Measurements from ENCODE around the gene SAMD4B. TPM values are rescaled to one million over a fixed set of nuclear protein-coding genes. Genes with fewer than 3 reads are reported as not detected.

Gene SAMD4B
- total RNA-seq, 1 experiment from 2014 or later: 164 TPM

DNA sequence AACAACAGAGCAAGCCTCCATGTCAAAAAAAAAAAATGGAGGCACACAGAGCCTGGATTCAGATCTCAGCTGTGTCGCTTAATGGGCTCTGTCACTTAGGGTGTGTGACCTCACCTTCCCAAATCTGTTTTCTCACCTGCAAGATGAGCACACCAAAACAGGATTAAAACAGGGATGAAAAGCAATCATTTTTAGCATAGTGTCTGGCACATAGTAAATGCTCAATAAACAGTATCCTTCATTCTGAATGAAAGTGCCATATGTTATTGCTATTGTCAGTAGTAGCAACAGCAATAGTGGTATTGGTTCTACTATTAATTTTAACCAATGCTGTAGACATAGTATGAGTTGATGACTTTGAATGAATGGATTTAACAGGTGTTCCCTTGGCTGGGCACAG is 23.3 kb downstream of the SAMD4B start (continued):
- TF ChIP-seq, protein P1, sequence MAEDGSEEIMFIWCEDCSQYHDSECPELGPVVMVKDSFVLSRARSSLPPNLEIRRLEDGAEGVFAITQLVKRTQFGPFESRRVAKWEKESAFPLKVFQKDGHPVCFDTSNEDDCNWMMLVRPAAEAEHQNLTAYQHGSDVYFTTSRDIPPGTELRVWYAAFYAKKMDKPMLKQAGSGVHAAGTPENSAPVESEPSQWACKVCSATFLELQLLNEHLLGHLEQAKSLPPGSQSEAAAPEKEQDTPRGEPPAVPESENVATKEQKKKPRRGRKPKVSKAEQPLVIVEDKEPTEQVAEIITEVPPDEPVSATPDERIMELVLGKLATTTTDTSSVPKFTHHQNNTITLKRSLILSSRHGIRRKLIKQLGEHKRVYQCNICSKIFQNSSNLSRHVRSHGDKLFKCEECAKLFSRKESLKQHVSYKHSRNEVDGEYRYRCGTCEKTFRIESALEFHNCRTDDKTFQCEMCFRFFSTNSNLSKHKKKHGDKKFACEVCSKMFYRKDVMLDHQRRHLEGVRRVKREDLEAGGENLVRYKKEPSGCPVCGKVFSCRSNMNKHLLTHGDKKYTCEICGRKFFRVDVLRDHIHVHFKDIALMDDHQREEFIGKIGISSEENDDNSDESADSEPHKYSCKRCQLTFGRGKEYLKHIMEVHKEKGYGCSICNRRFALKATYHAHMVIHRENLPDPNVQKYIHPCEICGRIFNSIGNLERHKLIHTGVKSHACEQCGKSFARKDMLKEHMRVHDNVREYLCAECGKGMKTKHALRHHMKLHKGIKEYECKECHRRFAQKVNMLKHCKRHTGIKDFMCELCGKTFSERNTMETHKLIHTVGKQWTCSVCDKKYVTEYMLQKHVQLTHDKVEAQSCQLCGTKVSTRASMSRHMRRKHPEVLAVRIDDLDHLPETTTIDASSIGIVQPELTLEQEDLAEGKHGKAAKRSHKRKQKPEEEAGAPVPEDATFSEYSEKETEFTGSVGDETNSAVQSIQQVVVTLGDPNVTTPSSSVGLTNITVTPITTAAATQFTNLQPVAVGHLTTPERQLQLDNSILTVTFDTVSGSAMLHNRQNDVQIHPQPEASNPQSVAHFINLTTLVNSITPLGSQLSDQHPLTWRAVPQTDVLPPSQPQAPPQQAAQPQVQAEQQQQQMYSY (CRISPR knock-in tag; IDR thresholded peaks at IDR 0.05): no peak
- TF ChIP-seq JUN (CRISPR knock-in tag; IDR thresholded peaks at IDR 0.05) (no peak), MAX (CRISPR knock-in tag; IDR thresholded peaks at IDR 0.05) (no peak), KAT7 (CRISPR knock-in tag; IDR thresholded peaks at IDR 0.05; ENCODE audit: borderline replicate concordance) (no peak), TEAD4 (CRISPR knock-in tag; IDR thresholded peaks at IDR 0.05) (no peak), NFATC4 (CRISPR knock-in tag; IDR thresholded peaks at IDR 0.05) (no peak), E2F4 (CRISPR knock-in tag; IDR thresholded peaks at IDR 0.05; ENCODE audit: borderline replicate concordance, low read depth) (no peak)
- TF ChIP-seq, protein P2, sequence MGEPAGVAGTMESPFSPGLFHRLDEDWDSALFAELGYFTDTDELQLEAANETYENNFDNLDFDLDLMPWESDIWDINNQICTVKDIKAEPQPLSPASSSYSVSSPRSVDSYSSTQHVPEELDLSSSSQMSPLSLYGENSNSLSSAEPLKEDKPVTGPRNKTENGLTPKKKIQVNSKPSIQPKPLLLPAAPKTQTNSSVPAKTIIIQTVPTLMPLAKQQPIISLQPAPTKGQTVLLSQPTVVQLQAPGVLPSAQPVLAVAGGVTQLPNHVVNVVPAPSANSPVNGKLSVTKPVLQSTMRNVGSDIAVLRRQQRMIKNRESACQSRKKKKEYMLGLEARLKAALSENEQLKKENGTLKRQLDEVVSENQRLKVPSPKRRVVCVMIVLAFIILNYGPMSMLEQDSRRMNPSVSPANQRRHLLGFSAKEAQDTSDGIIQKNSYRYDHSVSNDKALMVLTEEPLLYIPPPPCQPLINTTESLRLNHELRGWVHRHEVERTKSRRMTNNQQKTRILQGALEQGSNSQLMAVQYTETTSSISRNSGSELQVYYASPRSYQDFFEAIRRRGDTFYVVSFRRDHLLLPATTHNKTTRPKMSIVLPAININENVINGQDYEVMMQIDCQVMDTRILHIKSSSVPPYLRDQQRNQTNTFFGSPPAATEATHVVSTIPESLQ (CRISPR knock-in tag; IDR thresholded peaks at IDR 0.05): no peak

DNA sequence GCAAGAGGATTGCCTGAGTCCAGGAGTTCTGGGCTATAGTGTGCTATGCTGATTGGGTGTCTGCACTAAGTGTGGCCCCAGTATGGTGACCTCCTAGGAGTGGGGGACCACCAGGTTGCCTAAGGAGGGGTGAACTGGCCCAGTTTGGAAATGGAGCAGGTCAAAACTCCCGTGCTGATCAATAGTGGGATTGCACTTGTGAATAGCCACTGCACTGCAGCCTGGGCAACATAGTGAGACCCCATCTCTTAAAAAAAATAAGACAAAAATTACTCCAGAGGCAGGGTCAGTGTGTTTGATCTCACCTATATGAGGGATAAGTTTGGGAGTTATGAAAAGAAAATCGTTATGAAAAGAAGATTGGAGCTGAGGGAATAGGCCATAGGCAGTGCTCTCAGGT is 27.0 kb downstream of the SAMD4B start:
- Mint-ChIP-seq H3K4me1 (no peaks in the 10 kb centered on the region), H3K27ac (no peak overlapping the region), H3K36me3 (peaks cover 50% of the 10 kb centered on the region), H3K4me3 (no peak overlapping the region), H3K27me3 (ENCODE audit: low read depth) (no peaks in the 10 kb centered on the region), H3K9me3 (no peaks in the 10 kb centered on the region)
- ChIA-PET CTCF (interaction anchor here (1.7 kb wide), 1 partner anchor 27 kb away, joined by 4 read pairs; the partner anchor contains the start of gene SAMD4B), POLR2A (no interaction called here)
- DNase-seq (ENCODE audit: low spot score): no peak
- TF ChIP-seq PRRX2 (CRISPR knock-in tag; IDR thresholded peaks at IDR 0.05) (no peak), ZNF121 (CRISPR knock-in tag; IDR thresholded peaks at IDR 0.05) (peak; percentile 78; the same call in 1 of the 2 replicates)
- ATAC-seq: no peak

DNA sequence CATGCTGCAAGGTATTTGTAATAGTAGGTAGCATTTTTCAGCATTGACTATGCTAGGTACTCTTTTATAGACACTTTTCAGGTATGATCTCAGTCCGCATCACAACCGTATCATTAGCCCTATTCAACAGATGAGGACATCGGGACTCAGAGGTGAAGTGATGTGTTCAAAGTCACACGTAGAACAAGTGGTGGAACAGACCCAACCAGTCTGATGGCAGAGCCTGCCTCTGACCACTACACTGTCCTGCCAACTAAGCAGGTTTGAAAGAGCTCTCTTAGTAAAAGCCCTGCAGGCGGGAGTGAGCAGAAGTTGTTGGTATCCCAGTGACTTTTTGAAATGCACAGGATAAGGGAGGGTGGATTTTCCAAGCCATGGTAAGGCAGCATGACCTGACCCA is 28.5 kb downstream of the SAMD4B start:
- Mint-ChIP-seq H3K9me3 (no peaks in the 10 kb centered on the region), H3K36me3 (peaks cover 54% of the 10 kb centered on the region), H3K27me3 (ENCODE audit: low read depth) (no peaks in the 10 kb centered on the region), H3K4me1 (no peaks in the 10 kb centered on the region), H3K4me3 (no peak overlapping the region), H3K27ac (no peak overlapping the region)
- POLR2A ChIA-PET: no interaction called here
- no peak for TF ChIP-seq RORB (CRISPR knock-in tag; IDR thresholded peaks at IDR 0.05)
- no peak for TF ChIP-seq SMAD3 (CRISPR knock-in tag; IDR thresholded peaks at IDR 0.05; ENCODE audit: borderline replicate concordance)
- TF ChIP-seq, protein P3, sequence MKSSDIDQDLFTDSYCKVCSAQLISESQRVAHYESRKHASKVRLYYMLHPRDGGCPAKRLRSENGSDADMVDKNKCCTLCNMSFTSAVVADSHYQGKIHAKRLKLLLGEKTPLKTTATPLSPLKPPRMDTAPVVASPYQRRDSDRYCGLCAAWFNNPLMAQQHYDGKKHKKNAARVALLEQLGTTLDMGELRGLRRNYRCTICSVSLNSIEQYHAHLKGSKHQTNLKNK (CRISPR knock-in tag; IDR thresholded peaks at IDR 0.05): no peak
- TF ChIP-seq FOXJ3 (CRISPR knock-in tag; IDR thresholded peaks at IDR 0.05; ENCODE audit: borderline replicate concordance): no peak
- TF ChIP-seq ZBTB21 (CRISPR knock-in tag; IDR thresholded peaks at IDR 0.05; ENCODE audit: borderline replicate concordance): no peak
- TF ChIP-seq, protein P4, sequence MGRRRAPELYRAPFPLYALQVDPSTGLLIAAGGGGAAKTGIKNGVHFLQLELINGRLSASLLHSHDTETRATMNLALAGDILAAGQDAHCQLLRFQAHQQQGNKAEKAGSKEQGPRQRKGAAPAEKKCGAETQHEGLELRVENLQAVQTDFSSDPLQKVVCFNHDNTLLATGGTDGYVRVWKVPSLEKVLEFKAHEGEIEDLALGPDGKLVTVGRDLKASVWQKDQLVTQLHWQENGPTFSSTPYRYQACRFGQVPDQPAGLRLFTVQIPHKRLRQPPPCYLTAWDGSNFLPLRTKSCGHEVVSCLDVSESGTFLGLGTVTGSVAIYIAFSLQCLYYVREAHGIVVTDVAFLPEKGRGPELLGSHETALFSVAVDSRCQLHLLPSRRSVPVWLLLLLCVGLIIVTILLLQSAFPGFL (CRISPR knock-in tag; IDR thresholded peaks at IDR 0.05; ENCODE audit: borderline replicate concordance): no peak
- TF ChIP-seq, protein P5, sequence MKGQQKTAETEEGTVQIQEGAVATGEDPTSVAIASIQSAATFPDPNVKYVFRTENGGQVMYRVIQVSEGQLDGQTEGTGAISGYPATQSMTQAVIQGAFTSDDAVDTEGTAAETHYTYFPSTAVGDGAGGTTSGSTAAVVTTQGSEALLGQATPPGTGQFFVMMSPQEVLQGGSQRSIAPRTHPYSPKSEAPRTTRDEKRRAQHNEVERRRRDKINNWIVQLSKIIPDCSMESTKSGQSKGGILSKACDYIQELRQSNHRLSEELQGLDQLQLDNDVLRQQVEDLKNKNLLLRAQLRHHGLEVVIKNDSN (CRISPR knock-in tag; IDR thresholded peaks at IDR 0.05): no peak
- no peak for TF ChIP-seq PRRX2 (CRISPR knock-in tag; IDR thresholded peaks at IDR 0.05)
- TF ChIP-seq, protein P2 (CRISPR knock-in tag; IDR thresholded peaks at IDR 0.05): no peak
- no peak for TF ChIP-seq IRF2 (CRISPR knock-in tag; IDR thresholded peaks at IDR 0.05; ENCODE audit: borderline replicate concordance, low read depth)
- no peak for TF ChIP-seq TEAD1 (CRISPR knock-in tag; IDR thresholded peaks at IDR 0.05)
- TF ChIP-seq ETV6 (CRISPR knock-in tag; IDR thresholded peaks at IDR 0.05): no peak
- no peak for TF ChIP-seq FOXK1 (CRISPR knock-in tag; IDR thresholded peaks at IDR 0.05)
- DNase-seq (ENCODE audit: low spot score): no peak
- ATAC-seq: no peak
- CTCF ChIA-PET: interaction anchor here (1.7 kb wide), 1 partner anchor 29 kb away, joined by 4 read pairs; the partner anchor contains the start of gene SAMD4B

All from WTC11 (cell line).